Naive B cell (primary cell): ENCODE data around the gene CRTAC1. TPM values are rescaled to one million over a fixed set of nuclear protein-coding genes. Genes with fewer than 3 reads are reported as not detected.
"Not testable (repeated sequence)": the region's sequence is repeated elsewhere in the genome, so short reads cannot be mapped to it uniquely, and the experiment has no call there.

Source experiments
- ATAC-seq, 2 donors: fragments of 150-1000 bp; cut with Tn5 transposase; 2 replicates each; pipeline ENCODE4 v1.10.0; 2021; ENCODE audit warnings: low read depth in 2 of 2, mild to moderate bottlenecking in 2 of 2, moderate library complexity in 2 of 2
- DNase-seq: peaks from one replicate; pipeline ENCODE4 v3.0.0; 2022
- H3K27ac Mint-ChIP-seq, 6 donors: one replicate each; pipeline ENCODE4 v1.8.0; 2020 to 2022; ENCODE audit warnings: mild to moderate bottlenecking in 6 of 6, mixed read lengths in 6 of 6, moderate library complexity in 5 of 6, inconsistent platforms in 2 of 6
- H3K27me3 Mint-ChIP-seq, 3 donors: one replicate each; pipeline ENCODE4 v1.8.0; 2021 to 2022; ENCODE audit warnings: mixed read lengths in 3 of 3, mild to moderate bottlenecking in 1 of 3
- H3K36me3 Mint-ChIP-seq, 2 donors: one replicate each; pipeline ENCODE4 v1.8.0; 2020 to 2022; ENCODE audit warnings: mixed read lengths in 2 of 2, inconsistent platforms in 1 of 2, mild to moderate bottlenecking in 1 of 2
- H3K4me1 Mint-ChIP-seq, 3 donors: one replicate each; pipeline ENCODE4 v1.8.0; 2020 to 2022; ENCODE audit warnings: mixed read lengths in 3 of 3, inconsistent platforms in 1 of 3, mild to moderate bottlenecking in 1 of 3, moderate library complexity in 1 of 3
- H3K4me3 Mint-ChIP-seq, 8 donors: one replicate each; pipeline ENCODE4 v1.8.0; 2020 to 2022; ENCODE audit warnings: mild to moderate bottlenecking in 8 of 8, mixed read lengths in 8 of 8, moderate library complexity in 8 of 8, inconsistent platforms in 2 of 8
- H3K9me3 Mint-ChIP-seq, 7 donors: one replicate each; pipeline ENCODE4 v1.8.0; 2020 to 2022; ENCODE audit warnings: mixed read lengths in 7 of 7, mild to moderate bottlenecking in 5 of 7, inconsistent platforms in 2 of 7, moderate library complexity in 1 of 7
- polyA plus RNA-seq, 6 donors: library from polyadenylated mRNA; unstranded; fragments of 300-500 nt; fragmentation: Illumina TruSeq; gene quantifications; one replicate each; pipeline ENCODE4 v1.2.3, GENCODE V29; 2021; ENCODE audit warnings: low read depth in 6 of 6

The CRTAC1 gene
- polyA plus RNA-seq, 6 donors from 2014 or later, result not detected

GRCh38 chr10:97841166-97841565 is 189.3 kb downstream of the CRTAC1 start:
- peaks cover 0 to 12% of the 10 kb centered on the region in 2 donors for H3K36me3 Mint-ChIP-seq
- not testable (repeated sequence) for H3K4me3 Mint-ChIP-seq, H3K4me1 Mint-ChIP-seq, DNase-seq, H3K27ac Mint-ChIP-seq, ATAC-seq
- H3K27me3 Mint-ChIP-seq, result peaks cover 20 to 28% (median 27%) of the 10 kb centered on the region in 3 donors
- peaks cover 0 to 11% (median 9%) of the 10 kb centered on the region in 7 donors for H3K9me3 Mint-ChIP-seq

- DNase-seq (no peak), ATAC-seq (no peak)
- Mint-ChIP-seq H3K36me3 (peaks cover 0 to 15% of the 10 kb centered on the region in 2 donors), H3K27me3 (peaks cover 38 to 40% (median 40%) of the 10 kb centered on the region in 3 donors), H3K4me1 (no peaks in the 10 kb centered on the region), H3K4me3 (no peak overlapping the region), H3K27ac (no peak overlapping the region), H3K9me3 (peaks cover 0 to 12% (median 6%) of the 10 kb centered on the region in 7 donors)
Observed at GRCh38 chr10:97838091-97838490, 192.3 kb downstream of the CRTAC1 start.

- H3K36me3 Mint-ChIP-seq, result peaks cover 0 to 15% of the 10 kb centered on the region in 2 donors
- DNase-seq (no peak), ATAC-seq (no peak)
- peaks cover 0 to 12% (median 4%) of the 10 kb centered on the region in 7 donors for H3K9me3 Mint-ChIP-seq
- no peak overlapping the region for H3K4me3 Mint-ChIP-seq
- H3K27me3 Mint-ChIP-seq, result peaks cover 34 to 41% (median 41%) of the 10 kb centered on the region in 3 donors
- H3K27ac Mint-ChIP-seq, result no peak overlapping the region
- H3K4me1 Mint-ChIP-seq, result no peaks in the 10 kb centered on the region
Observed at GRCh38 chr10:97836446-97836845, 194.0 kb downstream of the CRTAC1 start.

GRCh38 chr10:97831259-97831658 is 199.2 kb downstream of the CRTAC1 start:
- DNase-seq (no peak), ATAC-seq (no peak)
- Mint-ChIP-seq H3K27me3 (peaks cover 25 to 35% (median 28%) of the 10 kb centered on the region in 3 donors), H3K9me3 (peaks cover 0 to 3% (median 0%) of the 10 kb centered on the region in 7 donors), H3K4me3 (no peak overlapping the region), H3K36me3 (peaks cover 0 to 4% of the 10 kb centered on the region in 2 donors), H3K4me1 (no peaks in the 10 kb centered on the region), H3K27ac (no peak overlapping the region)

- H3K4me3 Mint-ChIP-seq, result no peak overlapping the region
Observed at GRCh38 chr10:97830064-97830463, 200.4 kb downstream of the CRTAC1 start.

GRCh38 chr10:97828721-97829120 is 201.7 kb downstream of the CRTAC1 start:
- DNase-seq, result no peak
- no peaks in the 10 kb centered on the region for H3K4me1 Mint-ChIP-seq
- H3K36me3 Mint-ChIP-seq, result no peaks in the 10 kb centered on the region
- ATAC-seq, result no peak
- H3K9me3 Mint-ChIP-seq, result peaks cover 0 to 1% (median 0%) of the 10 kb centered on the region in 7 donors
- no peak overlapping the region for H3K27ac Mint-ChIP-seq
- peaks cover 17 to 24% (median 21%) of the 10 kb centered on the region in 3 donors for H3K27me3 Mint-ChIP-seq
- no peak overlapping the region for H3K4me3 Mint-ChIP-seq

More at GRCh38 chr10:97830064-97830463, 200.4 kb downstream of the CRTAC1 start:
- Mint-ChIP-seq H3K27ac (no peak overlapping the region), H3K27me3 (peaks cover 24 to 32% (median 30%) of the 10 kb centered on the region in 3 donors), H3K36me3 (no peaks in the 10 kb centered on the region), H3K4me1 (no peaks in the 10 kb centered on the region), H3K9me3 (peaks cover 0 to 1% (median 0%) of the 10 kb centered on the region in 7 donors)
- DNase-seq (no peak), ATAC-seq (no peak)

- Mint-ChIP-seq H3K4me1 (no peaks in the 10 kb centered on the region), H3K4me3 (no peak overlapping the region), H3K27ac (no peak overlapping the region), H3K27me3 (peaks cover 13 to 27% (median 19%) of the 10 kb centered on the region in 3 donors), H3K36me3 (no peaks in the 10 kb centered on the region), H3K9me3 (no peaks in the 10 kb centered on the region)
- DNase-seq, result no peak
- ATAC-seq, result no peak
Observed at GRCh38 chr10:97827702-97828291, 202.6 kb downstream of the CRTAC1 start.

- Mint-ChIP-seq H3K4me1 (no peaks in the 10 kb centered on the region), H3K9me3 (no peaks in the 10 kb centered on the region), H3K27ac (no peak overlapping the region), H3K27me3 (peaks cover 13 to 30% (median 16%) of the 10 kb centered on the region in 3 donors), H3K4me3 (peak overlapping the region in 1 of 8 donors; percentile 74), H3K36me3 (no peaks in the 10 kb centered on the region)
- ATAC-seq (no peak), DNase-seq (no peak)
Observed at GRCh38 chr10:97826892-97827291, 203.5 kb downstream of the CRTAC1 start.

GRCh38 chr10:97825020-97825760 is 205.2 kb downstream of the CRTAC1 start:
- H3K4me1 Mint-ChIP-seq, result no peaks in the 10 kb centered on the region
- ATAC-seq, result no peak
- no peak overlapping the region for H3K4me3 Mint-ChIP-seq
- H3K27me3 Mint-ChIP-seq, result peaks cover 13 to 19% (median 13%) of the 10 kb centered on the region in 3 donors
- DNase-seq, result no peak
- no peaks in the 10 kb centered on the region for H3K36me3 Mint-ChIP-seq
- H3K27ac Mint-ChIP-seq, result no peak overlapping the region
- no peaks in the 10 kb centered on the region for H3K9me3 Mint-ChIP-seq

GRCh38 chr10:97823734-97824133 is 206.7 kb downstream of the CRTAC1 start:
- no peak overlapping the region for H3K27ac Mint-ChIP-seq
- no peak overlapping the region for H3K4me3 Mint-ChIP-seq
- peaks cover 17 to 25% (median 24%) of the 10 kb centered on the region in 3 donors for H3K27me3 Mint-ChIP-seq

GRCh38 chr10:97822261-97822687 is 208.1 kb downstream of the CRTAC1 start:
- DNase-seq (no peak), ATAC-seq (no peak)
- Mint-ChIP-seq H3K27me3 (peaks cover 22 to 39% (median 33%) of the 10 kb centered on the region in 3 donors), H3K4me3 (no peak overlapping the region), H3K9me3 (no peaks in the 10 kb centered on the region), H3K4me1 (no peaks in the 10 kb centered on the region), H3K36me3 (no peaks in the 10 kb centered on the region), H3K27ac (no peak overlapping the region)

More at GRCh38 chr10:97823734-97824133, 206.7 kb downstream of the CRTAC1 start:
- H3K9me3 Mint-ChIP-seq, result no peaks in the 10 kb centered on the region
- ATAC-seq (no peak), DNase-seq (no peak)
- H3K4me1 Mint-ChIP-seq, result no peaks in the 10 kb centered on the region
- H3K36me3 Mint-ChIP-seq, result no peaks in the 10 kb centered on the region

GRCh38 chr10:97821308-97822038 is 208.9 kb downstream of the CRTAC1 start:
- no peaks in the 10 kb centered on the region for H3K36me3 Mint-ChIP-seq
- no peaks in the 10 kb centered on the region for H3K9me3 Mint-ChIP-seq
- no peak overlapping the region for H3K27ac Mint-ChIP-seq
- H3K4me3 Mint-ChIP-seq, result peak overlapping the region in 1 of 8 donors; percentile 37
- ATAC-seq (no peak), DNase-seq (no peak)
- H3K27me3 Mint-ChIP-seq, result peaks cover 20 to 39% (median 28%) of the 10 kb centered on the region in 3 donors
- no peaks in the 10 kb centered on the region for H3K4me1 Mint-ChIP-seq

GRCh38 chr10:97820096-97820704 is 210.2 kb downstream of the CRTAC1 start:
- DNase-seq (no peak), ATAC-seq (no peak)
- Mint-ChIP-seq H3K4me1 (no peaks in the 10 kb centered on the region), H3K36me3 (no peaks in the 10 kb centered on the region), H3K27ac (no peak overlapping the region), H3K27me3 (peaks cover 11 to 39% (median 29%) of the 10 kb centered on the region in 3 donors), H3K4me3 (no peak overlapping the region), H3K9me3 (no peaks in the 10 kb centered on the region)
